Lower leg skin (tissue), 4 donors: ENCODE data around the gene ZNF335. TPM values are rescaled to one million over a fixed set of nuclear protein-coding genes. Genes with fewer than 3 reads are reported as not detected.
A peak's percentile ranks its signal among the peaks of the same experiment; 100 is the strongest.

Experiments used
- DNase-seq, 2 donors: peaks; one replicate each; pipeline ENCODE4 v3.0.0-alpha.2; 2019; ENCODE audit warnings: low spot score in 2 of 2
- H3K4me3 ChIP-seq: fragments of 200-600 bp; sonication (generic); 2 replicates; pipeline ENCODE4 v1.5.1; 2017; ENCODE audit warnings: mild to moderate bottlenecking, low read depth; ENCODE audit not compliant: poor library complexity, severe bottlenecking
- CTCF ChIP-seq, 3 donors: fragments of 450-650 bp; IDR thresholded peaks; one replicate each; pipeline ENCODE4 v1.5.1; 2016; ENCODE audit warnings: antibody characterized with exemption in 3 of 3, mild to moderate bottlenecking in 3 of 3, moderate library complexity in 2 of 3
- POLR2A ChIP-seq, 2 donors: fragments of 450-650 bp; IDR thresholded peaks; one replicate each; pipeline ENCODE4 v1.6.1; 2016 to 2017; ENCODE audit warnings: antibody characterized with exemption in 2 of 2, mild to moderate bottlenecking in 1 of 2, moderate library complexity in 1 of 2
- WGBS, 2 donors: methylation state at CpG; one replicate each; pipeline ENCODE4 v1.1.5; 2018; 5-methylcytosine and 5-hydroxymethylcytosine counted together
- intact Hi-C: fragments of 100-400 bp; cut with DNase I; formaldehyde crosslinking; loops from one replicate; pipeline ENCODE4 v1.15.0; 2023; ENCODE audit warnings: low total_unique reads
- total RNA-seq, 4 donors: library from RNA; depleted of rRNA; stranded (reverse); fragments of >200 nt; gene quantifications; one replicate each; pipeline ENCODE4 v1.1.0, GENCODE V29; 2016

ZNF335 gene
- total RNA-seq, 4 donors from 2014 or later: 21.6 to 38.6 (median 30.7) TPM

GRCh38 chr20:45972500-45973183, 639 bp upstream of the ZNF335 start:
- TF ChIP-seq POLR2A (IDR thresholded peaks at IDR 0.05) (no peak), CTCF (IDR thresholded peaks at IDR 0.05) (no peak)
- intact Hi-C loops: no loop called here
- 33 to 34% methylated on average over 29 of the region's 29 CpGs for WGBS, 2 donors
- DNase-seq: peak in 1 of 2 donors; percentile 86
- H3K4me3 ChIP-seq: no peak overlapping the region

GRCh38 chr20:45971425-45971674, 653 bp downstream of the ZNF335 start:
- peak overlapping the region; percentile 77 for H3K4me3 ChIP-seq
- intact Hi-C loops: no loop called here
- TF ChIP-seq CTCF (IDR thresholded peaks at IDR 0.05): no peak
- no peak for TF ChIP-seq POLR2A (IDR thresholded peaks at IDR 0.05)
- DNase-seq: no peak
- 0 to 1% methylated on average over 6 to 14 of the region's 14 CpGs for WGBS, 2 donors

GRCh38 chr20:45970646-45971424, 1.2 kb downstream of the ZNF335 start:
- peak overlapping the region; percentile 77 for H3K4me3 ChIP-seq
- no peak for TF ChIP-seq CTCF (IDR thresholded peaks at IDR 0.05)
- TF ChIP-seq POLR2A (IDR thresholded peaks at IDR 0.05): no peak
- DNase-seq: peak in 1 of 2 donors; percentile 91
- WGBS, 2 donors: 9 to 10% methylated on average over 13 to 34 of the region's 34 CpGs
- intact Hi-C loops: no loop called here

- no peak overlapping the region for H3K4me3 ChIP-seq
- intact Hi-C loops: loop anchor here (10.0 kb wide), 1 partner anchor 165 kb away; no protein-coding TSS in a partner anchor
- peak in 1 of 2 donors; percentile 85 for DNase-seq
- no peak for TF ChIP-seq CTCF (IDR thresholded peaks at IDR 0.05)
- no peak for TF ChIP-seq POLR2A (IDR thresholded peaks at IDR 0.05)
- 41 to 42% methylated on average over 6 of the region's 6 CpGs for WGBS, 2 donors
These were observed 2.0 kb downstream of the ZNF335 start for GRCh38 chr20:45969712-45970634.

GRCh38 chr20:45968801-45969711, 2.9 kb downstream of the ZNF335 start:
- H3K4me3 ChIP-seq: no peak overlapping the region
- DNase-seq: peak in 1 of 2 donors; percentile 83
- 85 to 88% methylated on average over 7 to 14 of the region's 14 CpGs for WGBS, 2 donors
- no peak for TF ChIP-seq POLR2A (IDR thresholded peaks at IDR 0.05)
- TF ChIP-seq CTCF (IDR thresholded peaks at IDR 0.05): no peak
- intact Hi-C loops: loop anchor here (10.0 kb wide), 1 partner anchor 164 kb away; no protein-coding TSS in a partner anchor
